Omental fat pad (tissue), 4 donors: Measurements from ENCODE around the gene KLHL7. TPM values are rescaled to one million over a fixed set of nuclear protein-coding genes. Genes with fewer than 3 reads are reported as not detected.

Source experiments
- ATAC-seq: fragments of 150-250 bp; one replicate; pipeline ENCODE4 v1.9.1; 2016; ENCODE audit warnings: mild to moderate bottlenecking, moderate library complexity; ENCODE audit not compliant: low FRiP score
- DNase-seq: peaks from one replicate; pipeline ENCODE4 v3.0.0-alpha.2; 2019; ENCODE audit warnings: low spot score
- CTCF ChIP-seq, 3 donors: fragments of 450-650 bp; IDR thresholded peaks; one replicate each; pipeline ENCODE4 v1.5.1; 2016 to 2017; ENCODE audit warnings: antibody characterized with exemption in 3 of 3, mild to moderate bottlenecking in 3 of 3, moderate library complexity in 2 of 3
- total RNA-seq, 4 donors: library from RNA; depleted of rRNA; stranded (reverse); fragments of >200 nt; gene quantifications; one replicate each; pipeline ENCODE4 v1.1.0, GENCODE V29; 2016

Gene KLHL7
- total RNA-seq = 10 to 100 TPM; 19.3 to 51.7 (median 24.9) TPM

DNA sequence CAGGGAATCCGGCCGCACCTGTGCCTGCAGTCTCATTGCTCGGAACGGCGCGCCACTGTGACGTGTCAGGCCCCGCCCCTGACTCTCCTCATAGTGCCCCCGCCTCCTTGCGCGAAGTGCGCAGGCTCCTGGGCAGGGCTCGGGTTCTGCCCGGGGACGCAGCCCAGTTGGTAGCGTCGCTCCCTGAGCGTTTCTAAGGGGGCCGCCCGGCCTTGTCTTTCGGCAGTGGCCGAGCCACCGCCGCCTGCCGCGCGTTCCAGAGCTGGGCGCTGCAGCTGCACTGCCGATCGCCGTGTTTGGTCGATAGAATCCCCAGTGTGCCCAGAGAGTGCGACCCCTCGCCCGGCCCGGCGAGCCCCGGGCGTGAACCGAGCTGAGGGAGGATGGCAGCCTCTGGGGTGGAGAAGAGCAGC, at the start of gene KLHL7:
TSS of gene KLHL7 (plus strand) at position 142 of the 413 bp plus-strand sequence. CDS start at position 384, 242 bp downstream.
- ATAC-seq (peak; percentile 99), DNase-seq (peak; percentile 96)
- TF ChIP-seq CTCF (IDR thresholded peaks at IDR 0.05) = no peak

GRCh38 chr7:23058408-23059096, 47.0 kb upstream of the KLHL7 start:
- ATAC-seq (no peak), DNase-seq (no peak)

DNA sequence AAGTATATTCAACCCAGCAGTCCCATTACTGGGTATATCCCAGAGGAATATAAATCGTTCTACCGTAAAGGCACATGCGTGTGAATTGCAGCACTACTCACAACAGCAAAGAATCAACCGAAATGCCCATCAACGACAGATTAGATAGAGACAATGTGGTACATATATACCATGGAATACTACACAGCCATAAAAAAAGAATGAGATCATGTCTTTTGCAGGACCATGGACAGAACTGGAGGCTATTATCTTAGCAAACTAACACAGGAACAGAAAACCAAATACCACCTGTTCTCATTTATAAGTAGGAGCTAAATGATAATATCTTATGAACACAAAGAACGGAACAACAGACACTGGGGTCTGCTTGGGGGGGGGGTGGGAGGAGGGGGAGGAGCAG, 44.3 kb upstream of the KLHL7 start:
- DNase-seq (no peak), ATAC-seq (no peak)
- no peak for TF ChIP-seq CTCF (IDR thresholded peaks at IDR 0.05)

More at GRCh38 chr7:23058408-23059096, 47.0 kb upstream of the KLHL7 start:
- no peak for TF ChIP-seq CTCF (IDR thresholded peaks at IDR 0.05)

DNA sequence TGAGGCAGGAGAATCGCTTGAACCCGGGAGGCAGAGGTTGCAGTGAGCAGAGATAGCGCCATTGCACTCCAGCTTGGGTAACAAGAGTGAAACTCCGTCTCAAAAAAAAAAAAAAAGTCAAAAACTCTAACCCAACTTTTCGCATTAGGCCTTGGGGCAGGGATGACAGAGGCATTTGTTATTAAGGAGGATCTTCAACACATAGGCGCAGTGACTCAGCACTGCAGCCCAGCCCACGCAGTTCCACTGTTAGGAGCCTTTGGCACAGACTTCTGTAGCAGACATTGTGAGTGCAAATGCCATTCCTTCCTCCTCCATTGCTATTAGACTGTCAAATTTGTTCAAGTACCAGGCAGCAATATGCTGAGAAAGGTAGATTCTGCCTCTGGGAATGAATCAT, 43.1 kb upstream of the KLHL7 start:
- DNase-seq = peak; percentile 27
- TF ChIP-seq CTCF (IDR thresholded peaks at IDR 0.05) = no peak
- peak; percentile 94 for ATAC-seq

DNA sequence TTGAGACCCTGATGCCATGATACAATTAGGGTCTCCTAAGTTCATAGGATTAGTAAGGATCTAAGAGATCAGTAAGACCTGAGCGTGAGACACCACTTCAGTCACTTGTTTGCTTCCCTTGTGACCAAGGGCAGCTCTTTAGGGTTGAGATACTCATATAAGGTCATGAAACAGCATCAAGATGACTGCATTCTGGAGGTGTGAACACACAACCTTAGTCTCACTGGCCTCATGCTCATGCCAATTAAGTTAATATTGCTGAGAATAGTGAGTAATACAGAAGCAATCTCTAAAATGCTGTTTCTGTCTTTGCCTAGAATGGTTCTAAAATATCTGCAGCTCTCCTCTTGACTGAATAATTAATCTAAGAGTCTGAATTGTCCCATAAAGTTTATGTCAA, 39.6 kb upstream of the KLHL7 start:
- TF ChIP-seq CTCF (IDR thresholded peaks at IDR 0.05) = no peak
- DNase-seq (no peak), ATAC-seq (peak; percentile 65)

DNA sequence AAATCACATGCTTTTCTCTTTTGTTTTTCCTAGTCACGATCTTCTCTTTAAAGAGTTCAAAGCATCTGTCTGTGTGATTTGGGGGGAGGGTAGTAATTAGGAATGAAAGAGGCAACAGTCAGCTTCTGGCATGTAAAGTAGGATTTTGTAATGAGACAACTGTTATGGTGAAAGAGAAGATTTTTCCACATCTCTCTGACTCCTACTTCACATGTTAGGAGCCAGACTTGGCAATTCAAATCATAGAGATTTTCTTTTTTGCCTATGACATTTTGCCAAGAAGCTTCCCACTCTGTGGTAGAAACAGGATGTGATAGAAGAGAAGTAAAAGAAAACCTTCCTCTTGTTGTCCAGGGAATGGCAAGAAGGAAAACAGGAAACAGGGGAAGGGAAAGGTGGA, 38.3 kb upstream of the KLHL7 start:
- peak; percentile 60 for ATAC-seq
- DNase-seq = no peak
- TF ChIP-seq CTCF (IDR thresholded peaks at IDR 0.05) = no peak

GRCh38 chr7:23072048-23072447, 33.5 kb upstream of the KLHL7 start:
- TF ChIP-seq CTCF (IDR thresholded peaks at IDR 0.05) = no peak
- no peak for DNase-seq
- ATAC-seq = no peak
